ENCODE data around the gene WSCD1.

- TF ChIP-seq ZNF785 (tag by site-specific recombination; IDR thresholded peaks at IDR 0.05) (no peak), HOXA7 (CRISPR knock-in tag; IDR thresholded peaks at IDR 0.05; ENCODE audit: borderline replicate concordance) (no peak), ZNF280D (tag by site-specific recombination; IDR thresholded peaks at IDR 0.05) (no peak), CTCF (tag by site-specific recombination; IDR thresholded peaks at IDR 0.05) (no peak)
Observed at GRCh38 chr17:6147042-6147441, 76.9 kb downstream of the WSCD1 start.

Data from HEK293 (cell line).